NCI-H1930 (cell line): Measurements from ENCODE around the gene TEKTIP1.

Source experiments
- DNase-seq, 2 experiments: peaks; one replicate each; lab custom pipeline; 2025; lab: John Stamatoyannopoulos, UW

Gene TEKTIP1

GRCh38 chr19:3585301-3586126, 46.5 kb downstream of the TEKTIP1 start, which contains the start of gene GIPC3:
Gene GIPC3, plus strand, starts transcription at chr19:3585478. Its CDS starts 120 bp downstream, at chr19:3585598.
- no peak for DNase-seq

GRCh38 chr19:3586127-3586626, 47.2 kb downstream of the TEKTIP1 start:
- peak in 1 of 2 experiments; percentile 10 for DNase-seq

- no peak for DNase-seq
Observed at GRCh38 chr19:3586707-3587346, 47.9 kb downstream of the TEKTIP1 start.

GRCh38 chr19:3589439-3589838, 50.5 kb downstream of the TEKTIP1 start:
- no peak for DNase-seq

GRCh38 chr19:3589949-3590348, 51.0 kb downstream of the TEKTIP1 start:
- DNase-seq, result no peak

GRCh38 chr19:3590991-3591659, 52.2 kb downstream of the TEKTIP1 start:
- DNase-seq, result no peak

GRCh38 chr19:3591876-3592613, 53.1 kb downstream of the TEKTIP1 start:
- no peak for DNase-seq

GRCh38 chr19:3593156-3593555, 54.2 kb downstream of the TEKTIP1 start:
- DNase-seq, result no peak
